ENCODE measurements around the gene GRAP2.
"Not testable (repeated sequence)": the region's sequence is repeated elsewhere in the genome, so short reads cannot be mapped to it uniquely, and the experiment has no call there.

The GRAP2 gene

GRCh38 chr22:39898997-39899396 is 1.9 kb upstream of the GRAP2 start:
- no peak for DNase-seq

GRCh38 chr22:39901565-39902146 is 772 bp downstream of the GRAP2 start:
- DNase-seq, result no peak

GRCh38 chr22:39904024-39904423 is 3.1 kb downstream of the GRAP2 start:
- not testable (repeated sequence) for DNase-seq

DNA sequence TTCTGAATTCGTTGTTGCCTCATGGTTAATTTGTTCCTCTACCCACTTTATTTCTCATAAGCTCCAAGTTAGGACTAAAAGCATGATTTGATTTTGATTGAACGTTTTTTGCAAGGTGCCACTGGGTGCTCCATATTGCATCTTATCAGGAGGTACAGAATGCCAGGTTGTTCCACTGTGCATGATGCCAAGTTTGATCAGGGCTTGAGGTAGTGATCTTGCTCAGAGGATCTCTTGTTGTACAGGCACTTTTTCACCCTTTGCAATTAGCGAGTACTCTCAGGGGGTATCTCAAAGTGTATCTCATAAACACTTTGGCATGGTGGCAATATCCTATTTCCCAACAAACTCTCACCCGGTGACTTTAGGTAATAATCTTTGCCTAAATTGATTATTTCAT is 4.0 kb downstream of the GRAP2 start:
- no peak for DNase-seq

DNA sequence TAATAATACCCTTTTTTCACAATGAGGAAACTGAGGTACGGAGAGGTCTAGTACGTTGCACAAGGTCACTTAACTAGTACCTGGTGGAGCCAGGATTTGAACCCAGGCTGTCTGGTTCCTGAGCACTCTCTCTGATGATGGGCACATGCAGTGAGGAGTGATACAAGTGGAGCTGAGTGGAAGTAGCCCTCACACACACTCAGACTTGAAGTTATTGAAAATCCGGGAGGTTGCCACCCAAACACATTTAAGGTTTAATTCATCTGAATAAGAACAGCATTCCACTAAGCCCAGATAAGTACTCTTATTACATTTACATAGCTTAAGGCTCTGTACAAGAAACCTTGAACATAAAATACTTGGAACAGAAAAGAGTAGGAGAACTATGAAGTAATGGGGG is 4.8 kb downstream of the GRAP2 start:
- no peak for DNase-seq

GRCh38 chr22:39906207-39906606 is 5.3 kb downstream of the GRAP2 start:
- DNase-seq, result no peak

DNA sequence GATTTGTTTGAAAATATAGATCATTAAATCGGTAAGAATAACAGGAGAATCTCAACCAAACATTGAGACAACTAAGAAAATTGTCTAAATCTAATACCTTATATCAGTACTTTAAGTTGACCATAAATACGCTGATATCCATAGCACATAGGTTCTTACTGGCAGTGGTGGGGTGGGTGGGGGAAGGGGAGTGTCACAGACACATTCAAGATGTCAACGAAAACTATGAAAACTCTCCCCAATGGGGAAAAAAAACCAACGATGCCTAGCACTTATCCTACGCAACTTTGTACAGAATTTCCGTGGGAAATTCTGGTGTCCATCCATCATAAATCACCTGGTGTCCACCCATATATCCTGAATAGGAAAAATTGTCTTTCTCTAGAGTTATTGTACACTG is 6.2 kb downstream of the GRAP2 start:
- no peak for DNase-seq

- DNase-seq, result no peak
These were observed 6.8 kb downstream of the GRAP2 start for GRCh38 chr22:39907605-39908097.

GRCh38 chr22:39908136-39908535 is 7.3 kb downstream of the GRAP2 start:
- DNase-seq, result no peak

DNA sequence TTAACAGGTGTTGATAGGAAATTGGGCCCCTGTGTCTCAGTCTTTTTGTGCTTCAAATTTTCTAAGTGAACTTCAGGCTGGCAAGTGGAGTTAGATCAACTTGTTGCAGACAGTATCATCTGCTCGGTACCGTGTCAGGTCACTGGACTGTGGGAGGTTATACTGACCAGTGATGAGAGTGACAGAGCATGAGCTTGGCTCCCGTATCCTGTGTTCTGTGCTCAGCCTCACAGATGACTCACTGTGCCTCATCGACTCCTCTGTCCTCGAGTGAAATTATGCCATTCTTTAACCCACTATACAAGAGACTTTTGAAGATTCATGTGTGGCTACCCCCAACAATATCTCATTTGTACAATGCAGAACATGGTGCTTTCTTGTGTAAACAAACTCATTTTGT is 7.9 kb downstream of the GRAP2 start:
- DNase-seq, result no peak

DNA sequence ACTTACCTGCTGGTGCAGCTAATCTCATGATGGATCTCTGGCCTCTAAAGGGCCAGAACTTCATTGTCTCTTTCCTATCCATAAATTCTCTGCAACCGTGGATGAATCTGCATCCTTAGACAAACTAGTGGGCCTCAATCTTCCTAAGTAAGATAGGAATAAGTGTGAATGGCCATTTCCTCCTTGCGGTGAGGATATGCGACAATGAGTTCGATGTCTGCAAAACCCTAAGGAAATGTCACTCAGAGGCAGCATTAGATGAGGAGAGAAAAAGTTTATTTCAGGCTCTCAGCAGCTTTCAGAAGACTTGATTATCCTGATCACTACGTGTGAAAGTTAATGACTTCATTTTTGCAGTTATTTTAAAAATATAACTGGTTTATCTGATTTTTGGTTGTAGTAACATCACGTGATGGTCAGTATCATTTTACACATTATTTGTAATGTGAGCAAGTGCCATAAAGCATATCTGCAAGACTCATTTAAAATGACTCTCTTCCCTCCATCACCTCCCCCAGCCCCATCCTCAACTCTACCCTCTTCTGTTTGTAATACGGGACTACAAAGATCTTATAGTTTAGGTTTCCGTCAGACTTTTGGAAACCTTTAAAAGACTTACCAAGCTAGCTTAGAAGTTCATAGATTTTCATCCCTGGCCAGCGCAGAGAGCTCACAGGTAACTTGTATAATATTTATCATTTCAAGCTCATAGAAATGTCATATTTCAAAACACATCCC is 10.2 kb downstream of the GRAP2 start:
- no peak for DNase-seq

- DNase-seq, result no peak
These were observed 12.4 kb downstream of the GRAP2 start for GRCh38 chr22:39913321-39913720.

DNA sequence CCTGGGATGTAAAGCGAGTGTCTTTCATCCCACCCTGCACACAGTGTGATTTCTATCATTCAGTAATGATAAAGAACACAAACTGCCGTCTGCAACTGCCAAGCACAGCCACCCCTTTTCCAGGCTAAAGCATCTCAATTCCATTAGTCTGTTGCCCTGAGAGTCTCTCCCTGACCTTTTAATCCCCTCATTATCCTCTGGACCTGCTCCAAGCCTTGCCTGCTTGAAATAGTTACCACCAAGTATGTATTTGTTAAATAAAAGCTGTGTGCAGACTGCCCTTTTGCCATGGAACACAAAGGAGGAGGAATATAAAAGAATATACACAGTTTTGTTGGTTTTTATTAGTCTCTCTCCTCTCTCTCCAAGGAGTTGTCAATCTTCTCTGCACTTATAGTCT is 13.0 kb downstream of the GRAP2 start:
- no peak for DNase-seq

GRCh38 chr22:39914584-39914983 is 13.7 kb downstream of the GRAP2 start:
- no peak for DNase-seq

DNA sequence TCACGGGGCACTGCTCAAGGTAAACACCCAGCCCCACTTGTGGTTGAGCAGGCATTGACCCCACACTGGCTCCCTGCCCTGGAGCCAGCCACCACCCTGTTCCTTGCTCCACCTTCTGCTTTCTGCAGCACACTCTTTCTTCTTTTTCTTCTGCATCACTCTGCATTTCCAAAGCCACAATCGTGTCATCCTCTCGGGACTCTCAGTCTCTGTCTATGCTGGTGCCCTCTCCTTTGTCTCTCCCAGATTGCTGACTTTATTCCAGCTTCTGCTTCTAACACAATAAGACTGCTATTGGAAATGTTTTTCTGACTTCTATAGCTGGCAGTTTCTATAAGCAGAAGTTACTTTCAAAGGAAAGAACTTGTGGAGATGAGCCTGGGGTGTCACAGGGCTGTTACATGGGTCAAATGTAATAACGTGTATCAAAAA is 14.4 kb downstream of the GRAP2 start:
- no peak for DNase-seq

DNA sequence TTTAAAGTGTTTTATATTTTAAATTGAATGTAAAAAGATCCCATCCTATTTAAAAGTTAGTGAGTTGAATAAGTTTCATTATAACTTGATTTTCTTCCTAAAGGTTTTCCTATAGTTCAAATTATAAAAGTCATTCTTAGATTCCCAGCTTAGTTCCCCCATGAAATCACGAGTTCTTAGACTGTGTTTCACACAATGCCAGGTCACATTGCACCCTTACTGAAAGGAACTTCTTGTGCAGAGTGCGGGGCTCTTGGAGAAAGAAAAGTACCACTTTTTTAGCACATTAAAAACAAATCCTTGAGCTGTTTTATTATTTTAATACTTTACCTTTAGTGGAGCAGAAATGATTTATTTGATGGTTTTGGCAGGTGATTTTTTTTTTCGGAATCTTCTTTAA is 15.6 kb downstream of the GRAP2 start:
- DNase-seq, result no peak

DNA sequence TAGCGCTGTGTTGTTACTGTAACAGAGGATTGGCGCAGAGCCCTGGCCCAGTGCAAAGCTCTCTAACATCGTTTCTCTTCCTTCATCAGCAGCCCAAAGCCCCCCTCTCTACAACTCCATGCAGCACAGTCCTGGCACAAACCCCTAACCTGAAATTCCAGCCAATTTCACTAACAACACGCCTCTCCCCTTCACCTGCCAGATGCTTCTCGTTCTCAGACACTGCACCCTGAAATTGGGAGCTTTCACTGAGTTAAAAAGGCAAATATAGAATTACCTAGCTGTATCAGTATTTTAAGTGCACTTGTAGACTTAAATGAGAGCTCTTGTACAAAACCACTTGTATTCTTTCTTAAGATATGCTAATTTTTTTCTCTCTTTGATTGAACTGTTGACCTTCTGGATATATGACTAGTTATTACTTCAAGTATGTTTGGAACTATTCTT is 16.3 kb downstream of the GRAP2 start:
- no peak for DNase-seq

DNA sequence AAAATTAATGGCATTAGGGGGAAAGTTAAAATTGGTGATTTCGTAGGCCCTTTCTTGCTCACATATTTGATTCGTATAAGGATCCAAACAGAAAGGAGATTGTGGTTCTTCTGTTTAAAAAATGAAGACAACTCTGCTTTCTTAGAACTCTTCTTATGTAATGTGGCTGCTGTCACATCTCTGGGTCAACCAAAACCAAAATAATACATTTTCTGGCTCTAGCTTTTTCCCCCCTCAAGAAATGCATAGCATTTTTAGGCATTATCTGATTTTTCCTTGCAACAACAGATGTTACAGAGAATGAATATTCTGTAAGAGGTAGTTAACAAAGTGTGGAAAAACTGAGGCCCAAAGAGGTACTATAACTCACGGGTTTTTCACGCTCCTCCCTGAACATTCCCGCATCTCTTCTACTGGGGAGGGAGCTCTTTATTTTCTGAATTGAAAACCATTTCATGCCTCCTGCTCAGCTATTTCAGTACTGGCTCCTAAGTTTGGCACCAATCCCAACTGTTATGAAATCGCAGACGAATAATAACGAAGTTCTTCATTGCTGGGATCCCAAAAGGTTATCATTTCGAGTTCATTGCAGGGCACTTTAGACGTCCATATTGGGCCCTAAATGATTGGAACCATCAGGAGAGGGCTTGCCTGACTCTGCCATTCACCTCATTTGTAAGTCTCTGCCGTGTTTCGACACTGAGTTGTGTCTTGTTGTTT is 17.1 kb downstream of the GRAP2 start:
- DNase-seq, result no peak

- peak in 1 of 4 experiments; percentile 34 for DNase-seq
These were observed 19.4 kb downstream of the GRAP2 start for GRCh38 chr22:39920134-39920743.

GRCh38 chr22:39923696-39924095 is 22.8 kb downstream of the GRAP2 start:
- DNase-seq, result no peak

- no peak for DNase-seq
These were observed 23.4 kb downstream of the GRAP2 start for GRCh38 chr22:39924286-39924685.

DNA sequence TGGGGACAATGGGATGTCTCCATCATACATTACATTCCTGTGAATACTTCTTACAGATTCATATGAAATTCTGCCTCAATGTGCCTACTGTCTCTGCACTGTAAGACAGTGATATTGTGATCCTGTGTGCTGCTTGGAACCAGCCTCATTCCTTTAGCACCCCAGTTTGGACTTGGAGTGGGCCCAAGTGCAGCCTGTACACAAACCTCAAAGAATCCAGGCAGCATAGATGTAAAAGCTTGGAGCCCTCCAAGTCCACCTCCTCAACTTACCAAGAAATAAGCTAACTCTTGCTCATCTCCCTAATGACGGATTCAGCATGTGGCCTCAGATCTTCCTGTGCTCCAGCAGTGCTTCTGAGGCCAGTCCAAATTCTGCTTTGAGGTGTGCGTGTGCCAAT is 24.4 kb downstream of the GRAP2 start:
- no peak for DNase-seq

- DNase-seq, result no peak
These were observed 25.2 kb downstream of the GRAP2 start for GRCh38 chr22:39925909-39926679.

Data from activated CD4-positive, CD25-positive, alpha-beta regulatory T cell (primary cell).